HG03135 (cell line): Measurements from ENCODE around the gene SPDYE16.
"Not testable (repeated sequence)": the region's sequence is repeated elsewhere in the genome, so short reads cannot be mapped to it uniquely, and the experiment has no call there.

Source experiments
- ATAC-seq: cut with Tn5 transposase; IDR thresholded peaks from one replicate; pipeline ENCODE4 v1.9.1; 2021; ENCODE audit warnings: mild to moderate bottlenecking, moderate library complexity; ENCODE audit not compliant: unreplicated experiment

Gene SPDYE16

DNA sequence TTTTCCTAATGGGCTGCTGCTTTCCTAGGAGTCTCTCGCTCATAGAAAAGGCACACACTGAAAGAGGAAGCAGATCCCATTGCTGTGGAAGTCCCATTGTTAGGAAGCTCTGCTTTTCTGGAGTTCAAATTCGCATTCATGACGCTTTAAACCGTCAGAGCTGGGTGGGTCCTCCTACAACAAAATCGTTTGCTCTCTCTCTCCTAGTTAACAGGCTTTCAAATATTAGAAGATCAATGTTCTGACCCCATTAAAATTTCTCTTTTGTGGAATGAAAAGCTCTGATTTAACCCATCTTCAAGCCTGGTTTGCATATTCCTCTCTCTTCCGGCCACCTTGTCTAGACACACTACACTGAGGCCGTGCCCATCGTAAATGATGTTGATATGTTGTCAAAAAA is at the start of gene SPDYE16:
TSS of gene SPDYE16 (minus strand) at position 101 of the 400 bp plus-strand sequence. CDS start 1,838 bp downstream, outside the sequence.
- ATAC-seq: not testable (repeated sequence)

- not testable (repeated sequence) for ATAC-seq
Observed at GRCh38 chr7:76592694-76593093, 49.6 kb upstream of the SPDYE16 start.

GRCh38 chr7:76591602-76592304 is 48.7 kb upstream of the SPDYE16 start:
- peak; percentile 74 for ATAC-seq

DNA sequence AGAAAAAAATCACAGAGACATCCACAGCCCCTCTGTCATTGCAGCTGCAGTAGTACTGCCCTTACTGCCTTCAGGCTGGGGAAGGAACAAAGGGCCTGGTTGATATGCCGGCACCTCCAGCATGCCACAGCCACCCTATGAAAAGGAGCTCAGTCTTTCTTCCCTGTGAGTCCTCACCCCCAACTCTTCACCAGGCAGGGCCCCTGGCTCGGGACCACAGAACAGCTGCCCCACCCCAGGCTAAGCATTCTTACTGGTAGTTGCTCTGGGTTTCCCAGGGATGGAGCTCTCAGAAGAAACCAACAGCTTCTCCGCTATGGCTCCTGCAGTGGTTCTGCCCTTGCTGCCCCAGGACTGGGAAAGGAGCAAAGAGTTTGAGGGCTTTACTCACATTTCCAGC is 47.9 kb upstream of the SPDYE16 start:
- ATAC-seq: not testable (repeated sequence)

- not testable (repeated sequence) for ATAC-seq
Observed at GRCh38 chr7:76588586-76588985, 45.5 kb upstream of the SPDYE16 start.

DNA sequence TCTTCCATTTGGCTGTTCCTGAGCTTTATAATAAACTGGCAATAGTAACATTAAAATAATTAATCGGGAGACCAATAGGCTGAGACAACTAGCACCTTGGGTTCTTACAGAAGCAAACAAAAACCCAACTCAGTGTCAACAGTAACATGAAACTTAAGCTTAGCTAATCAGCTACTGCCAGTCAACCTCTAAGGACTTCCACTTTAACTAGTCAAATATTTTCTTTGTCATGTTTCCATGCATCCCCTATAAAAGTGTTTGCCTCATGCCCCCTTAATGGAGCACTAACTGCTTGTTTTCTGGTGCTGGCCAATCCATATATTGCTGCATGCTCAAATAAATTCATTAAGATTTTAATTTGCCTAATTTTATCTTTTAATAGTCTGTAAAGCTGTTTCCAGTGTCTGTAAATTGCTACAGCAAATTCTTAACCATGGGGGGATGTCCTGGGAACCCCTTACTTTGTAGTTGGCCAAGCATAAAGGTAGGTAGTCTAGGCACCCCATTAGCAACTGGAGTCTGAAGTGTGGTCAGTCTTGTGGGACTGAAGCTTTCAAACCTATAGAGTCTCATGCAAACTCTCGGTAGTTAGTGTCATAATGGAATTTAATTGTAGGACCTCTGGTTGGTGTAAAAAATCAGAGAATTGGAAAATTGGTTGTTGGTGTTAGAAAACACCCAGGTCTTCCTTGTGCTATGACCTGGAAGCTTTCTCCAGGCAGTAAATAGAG is 43.7 kb upstream of the SPDYE16 start:
- not testable (repeated sequence) for ATAC-seq

DNA sequence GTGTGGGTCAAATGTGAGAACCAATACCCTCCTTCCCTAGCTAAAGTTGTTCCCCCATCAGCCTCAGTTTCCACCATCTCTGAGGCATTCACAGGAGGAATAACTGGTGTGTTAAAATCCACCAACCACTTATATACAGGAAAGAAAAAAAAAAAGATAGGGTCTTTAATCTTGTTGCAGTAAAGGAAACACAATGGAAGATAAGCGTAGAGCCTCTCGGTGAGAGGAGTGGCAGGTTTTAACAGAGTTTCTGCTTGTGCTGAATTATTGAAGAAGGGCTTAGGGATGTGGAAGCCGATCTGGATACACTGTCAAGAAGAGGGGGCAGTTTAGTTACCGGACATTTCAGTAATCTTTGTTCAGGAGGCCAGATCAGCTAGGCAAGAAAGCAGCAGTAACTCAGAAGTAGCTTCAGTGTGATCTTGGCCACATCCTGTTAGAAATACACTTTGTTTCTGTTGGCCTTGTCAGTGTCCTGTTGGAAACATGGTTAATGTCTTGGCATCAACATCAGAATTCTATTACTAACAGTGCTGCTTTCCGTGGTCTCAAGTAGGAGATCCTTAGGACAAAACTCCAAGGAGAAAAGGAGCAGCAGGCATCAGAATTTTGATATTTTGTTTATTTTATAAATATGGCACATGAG is 40.7 kb upstream of the SPDYE16 start:
- not testable (repeated sequence) for ATAC-seq

GRCh38 chr7:76582848-76583631 is 39.9 kb upstream of the SPDYE16 start:
- ATAC-seq: not testable (repeated sequence)

- ATAC-seq: not testable (repeated sequence)
Observed at GRCh38 chr7:76575919-76576655, 33.0 kb upstream of the SPDYE16 start.

DNA sequence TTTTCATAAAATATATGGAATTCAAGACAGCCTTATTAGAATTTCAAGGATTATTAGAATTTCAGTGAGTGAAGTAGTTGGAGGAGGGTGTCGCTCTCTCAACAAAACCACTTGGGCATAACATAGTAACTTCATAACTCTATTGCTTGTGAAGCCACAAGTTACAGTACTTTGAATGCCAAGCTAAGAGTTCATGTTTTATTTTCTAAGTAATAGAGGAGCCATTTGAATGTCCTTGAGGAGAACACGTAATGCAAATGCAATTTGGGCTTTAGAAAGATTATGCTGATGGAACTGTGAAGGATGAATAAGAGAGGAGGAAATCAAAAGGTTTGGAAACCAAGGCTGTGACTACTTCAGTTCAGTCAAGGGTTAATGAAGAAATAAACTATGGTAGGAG is 32.3 kb upstream of the SPDYE16 start:
- not testable (repeated sequence) for ATAC-seq

DNA sequence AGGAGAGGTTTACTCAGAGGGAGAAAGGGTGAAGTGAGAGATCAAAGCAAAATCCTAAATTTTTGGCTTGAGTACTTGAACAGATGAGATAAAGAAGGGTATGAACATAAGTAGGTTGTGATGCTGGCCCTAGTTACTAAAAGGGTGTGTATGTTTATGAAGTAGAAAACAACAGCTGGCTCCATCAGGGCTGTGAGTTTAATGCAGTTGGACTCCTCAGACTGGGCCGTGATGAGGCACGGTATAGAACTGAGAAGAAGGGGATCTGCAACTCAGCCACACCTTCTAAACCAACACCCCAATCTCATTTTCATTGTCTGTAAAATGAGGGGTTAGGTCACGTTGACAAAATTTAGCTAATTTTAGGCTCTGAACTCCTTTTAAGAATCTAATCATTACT is 29.2 kb upstream of the SPDYE16 start:
- not testable (repeated sequence) for ATAC-seq

- ATAC-seq: not testable (repeated sequence)
Observed at GRCh38 chr7:76570324-76570775, 27.3 kb upstream of the SPDYE16 start.

GRCh38 chr7:76568742-76569141 is 25.6 kb upstream of the SPDYE16 start:
- ATAC-seq: not testable (repeated sequence)

- ATAC-seq: not testable (repeated sequence)
Observed at GRCh38 chr7:76567753-76568152, 24.7 kb upstream of the SPDYE16 start.

DNA sequence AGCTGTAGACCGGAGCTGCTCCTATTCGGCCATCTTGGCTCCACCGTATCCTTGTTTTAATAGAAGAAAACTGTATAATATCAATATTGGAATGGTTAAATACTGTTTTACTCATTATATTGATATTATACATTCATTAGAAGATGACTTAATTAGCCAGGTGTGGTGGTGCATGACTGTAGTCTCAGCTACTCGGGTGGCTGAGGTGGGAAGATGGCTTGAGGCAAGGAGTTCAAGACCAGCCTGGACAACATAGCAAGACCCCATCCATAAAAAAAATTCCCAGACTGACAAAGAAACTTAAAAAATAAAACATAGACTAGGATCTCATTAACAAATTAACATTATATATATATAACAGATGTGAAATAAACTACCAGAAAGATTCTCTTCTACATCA is 24.2 kb upstream of the SPDYE16 start:
- not testable (repeated sequence) for ATAC-seq

DNA sequence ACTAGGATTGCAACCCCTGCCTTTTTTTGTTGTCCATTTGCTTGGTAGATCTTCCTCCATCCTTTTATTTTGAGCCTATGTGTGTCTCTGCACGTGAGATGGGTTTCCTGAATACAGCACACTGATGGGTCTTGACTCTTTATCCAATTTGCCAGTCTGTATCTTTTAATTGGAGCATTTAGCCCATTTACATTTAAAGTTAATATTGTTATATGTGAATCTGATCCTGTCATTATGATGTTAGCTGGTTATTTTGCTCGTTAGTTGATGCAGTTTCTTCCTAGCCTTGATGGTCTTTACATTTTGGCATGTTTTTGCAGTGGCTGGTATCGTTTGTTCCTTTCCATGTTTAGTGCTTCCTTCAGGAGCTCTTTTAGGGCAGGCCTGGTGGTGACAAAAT is 21.9 kb upstream of the SPDYE16 start:
- not testable (repeated sequence) for ATAC-seq

DNA sequence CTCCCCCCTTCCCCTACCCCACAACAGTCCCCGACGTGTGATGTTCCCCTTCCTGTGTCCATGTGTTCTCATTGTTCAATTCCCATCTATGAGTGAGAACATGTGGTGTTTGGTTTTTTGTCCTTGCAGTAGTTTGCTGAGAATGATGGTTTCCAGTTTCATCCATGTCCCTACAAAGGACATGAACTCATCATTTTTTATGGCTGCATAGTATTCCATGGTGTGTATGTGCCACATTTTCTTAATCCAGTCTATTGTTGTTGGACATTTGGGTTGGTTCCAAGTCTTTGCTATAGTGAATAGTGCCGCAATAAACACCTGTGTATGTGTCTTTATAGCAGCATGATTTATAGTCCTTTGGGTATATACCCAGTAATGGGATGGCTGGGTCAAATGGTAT is 18.2 kb upstream of the SPDYE16 start:
- ATAC-seq: not testable (repeated sequence)

- ATAC-seq: not testable (repeated sequence)
Observed at GRCh38 chr7:76560157-76560556, 17.1 kb upstream of the SPDYE16 start.

- ATAC-seq: not testable (repeated sequence)
Observed at GRCh38 chr7:76559685-76560084, 16.6 kb upstream of the SPDYE16 start.

DNA sequence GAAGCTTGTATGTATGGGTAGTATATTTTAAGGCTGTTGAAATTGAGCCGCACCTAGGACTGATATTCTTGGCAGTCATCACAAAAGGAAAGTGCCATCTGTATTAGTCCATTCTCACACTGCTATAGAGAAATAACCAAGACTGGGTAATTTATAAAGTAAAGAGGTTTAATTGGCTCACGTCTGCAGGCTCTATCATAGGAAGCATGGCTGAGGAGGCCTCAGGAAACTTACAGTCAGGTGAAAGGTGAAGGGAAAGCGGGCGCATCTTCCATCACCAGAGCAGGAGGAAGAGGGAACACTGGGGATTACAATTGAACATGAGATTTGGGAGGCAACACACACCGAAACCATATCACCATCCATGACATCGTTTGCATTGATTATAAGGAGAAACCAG is 8.9 kb upstream of the SPDYE16 start:
- not testable (repeated sequence) for ATAC-seq
